ENCODE measurements around the gene ZNF337.
"Not testable (repeated sequence)": the region's sequence is repeated elsewhere in the genome, so short reads cannot be mapped to it uniquely, and the experiment has no call there.

Gene ZNF337

DNA sequence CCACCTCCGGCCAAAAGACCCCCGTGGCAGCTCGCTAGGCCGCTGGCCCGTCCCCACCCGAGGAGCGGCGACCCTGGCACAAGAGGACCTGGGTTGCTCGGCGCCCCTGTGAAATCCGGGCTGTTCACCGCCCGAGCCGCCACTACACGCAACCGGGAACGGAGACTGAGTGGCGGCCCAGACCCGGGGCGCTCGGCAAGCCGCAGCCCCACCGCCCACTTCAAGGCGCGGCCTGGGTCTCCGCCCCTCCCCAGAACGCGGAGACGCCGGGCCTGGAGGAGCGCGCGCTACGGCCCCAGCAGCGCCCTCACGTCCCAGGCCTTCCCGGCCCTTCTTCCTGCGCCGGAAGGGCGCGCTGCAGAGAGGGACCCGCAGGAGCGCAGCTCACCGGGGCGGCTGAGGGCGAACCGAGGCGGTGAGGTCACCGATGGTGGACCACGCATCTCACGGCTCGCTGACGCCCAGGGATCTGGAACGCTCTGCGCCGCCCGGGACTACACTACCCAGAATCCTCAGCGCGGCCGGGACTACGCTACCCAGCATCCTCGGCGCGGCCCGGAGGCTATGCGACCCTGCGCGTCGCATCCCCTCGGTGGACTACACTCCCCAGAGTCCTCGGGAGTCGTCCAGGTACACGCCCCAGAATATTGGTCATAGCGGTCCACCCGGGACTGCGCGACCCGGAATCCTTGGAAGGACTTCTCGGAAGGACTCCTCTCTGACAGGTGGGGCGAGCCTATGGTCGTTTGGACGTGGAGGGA, at the start of gene ZNF337:
TSS of gene ZNF337 (minus strand) at position 483 of the 761 bp plus-strand sequence. CDS start 10,436 bp downstream, outside the sequence.
- peak; percentile 97 for DNase-seq

DNA sequence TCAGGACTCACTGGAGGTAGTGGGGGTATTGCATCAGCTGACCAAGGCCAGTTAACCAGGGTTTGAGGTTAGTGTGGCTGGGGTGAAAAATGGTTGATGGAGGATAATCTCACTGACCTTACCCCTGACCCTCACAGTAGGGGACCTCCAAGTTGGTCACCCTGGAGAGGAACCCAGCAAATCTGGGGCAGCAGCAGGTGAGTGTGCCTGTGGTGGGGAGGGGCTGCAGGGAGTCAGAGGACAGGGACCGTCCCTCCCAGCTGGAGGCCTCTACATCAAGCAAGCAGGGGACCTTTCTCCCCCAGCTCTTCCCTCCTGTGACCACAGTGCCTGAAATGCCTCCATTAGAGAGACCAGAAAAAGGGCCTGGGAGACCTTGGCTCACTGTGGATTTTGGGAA, 49.1 kb upstream of the ZNF337 start:
- no peak for DNase-seq

DNA sequence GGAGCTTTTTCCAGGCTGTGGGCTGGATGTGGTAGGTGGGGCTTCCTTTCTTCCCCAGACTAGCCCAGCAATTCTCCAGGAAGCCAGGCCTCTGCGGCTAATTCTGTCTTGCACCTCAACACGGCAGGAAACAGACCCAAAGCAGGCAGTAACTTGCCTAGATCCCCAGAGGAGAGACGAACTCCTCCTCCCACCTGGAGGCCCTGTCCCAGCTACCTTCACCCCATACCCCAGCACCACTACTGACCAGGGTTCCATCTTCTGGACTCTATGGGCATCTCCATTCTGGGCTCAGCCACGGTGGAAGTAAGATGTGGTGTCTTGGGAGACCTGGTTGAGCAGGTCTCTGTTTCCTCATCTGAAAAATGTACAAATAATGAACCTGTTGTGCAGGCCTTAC, 48.4 kb upstream of the ZNF337 start:
- DNase-seq, result no peak

DNA sequence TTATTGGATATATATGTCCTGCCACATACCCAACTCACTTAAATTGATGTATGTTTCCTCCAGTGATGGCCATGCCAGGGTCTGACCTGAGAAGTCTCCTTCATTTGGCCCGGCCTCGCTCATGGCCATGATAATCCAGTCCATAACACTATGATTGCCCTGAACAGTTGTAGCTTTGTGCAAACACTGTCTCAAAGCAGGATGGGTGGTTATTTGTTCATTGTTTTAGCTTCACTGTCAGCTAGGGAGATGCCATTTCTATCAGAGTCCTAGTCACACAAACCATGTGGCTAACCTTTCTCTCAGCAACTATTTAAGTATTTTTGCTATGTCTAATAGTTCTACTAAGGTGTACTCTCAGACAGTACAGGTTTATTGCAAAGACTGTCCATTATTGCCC, 47.6 kb upstream of the ZNF337 start:
- no peak for DNase-seq

DNA sequence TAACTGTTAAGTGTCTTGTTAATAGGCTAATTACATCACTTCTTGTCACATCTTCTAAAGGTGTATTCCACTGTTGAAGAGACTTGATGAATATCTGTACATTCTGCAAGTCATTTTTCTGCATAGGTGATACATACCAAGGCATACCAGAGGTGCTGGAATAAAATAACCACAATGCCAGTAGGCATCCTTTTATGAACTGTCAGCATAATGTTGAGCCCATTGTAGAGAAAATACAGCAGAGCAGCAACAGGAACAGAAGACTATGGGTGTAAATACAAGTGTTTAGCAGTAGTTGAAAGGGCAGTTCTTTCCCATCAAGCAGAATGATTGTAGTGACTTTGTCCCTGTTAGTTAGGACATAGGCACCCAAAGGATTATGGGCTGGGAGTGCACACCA, 44.4 kb upstream of the ZNF337 start:
- DNase-seq, result no peak

DNA sequence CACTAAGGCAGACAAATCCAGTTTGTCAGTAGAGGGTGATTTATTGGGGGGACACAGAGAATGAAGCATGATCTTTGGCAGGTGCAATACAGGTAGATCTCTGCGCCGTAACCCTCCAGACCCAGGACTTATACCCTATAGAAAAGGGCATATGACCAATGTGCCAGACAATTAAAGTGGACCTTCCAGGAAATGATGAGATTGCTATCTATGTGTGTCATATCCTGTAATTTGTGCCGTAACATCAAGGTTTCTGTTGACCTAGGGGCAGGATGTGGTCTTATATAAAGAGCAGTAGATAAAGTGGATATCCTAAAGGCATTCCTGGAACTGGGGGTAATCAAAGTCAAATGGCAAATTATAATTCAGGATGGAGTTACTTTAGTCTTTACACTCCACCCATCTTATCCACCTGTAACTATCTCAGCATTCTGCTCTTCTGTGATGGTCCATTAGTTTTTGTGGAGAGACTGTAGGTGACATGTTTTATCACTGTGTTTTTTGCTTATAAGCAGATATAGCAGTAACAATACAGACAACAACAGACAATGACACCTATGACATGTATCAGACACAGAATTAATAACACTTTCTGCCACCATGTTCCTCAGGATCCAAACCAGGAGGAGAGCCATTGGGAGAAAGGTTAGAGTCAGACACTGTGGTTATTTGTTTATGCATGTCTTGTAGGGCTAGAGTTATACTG, 43.1 kb upstream of the ZNF337 start:
- no peak for DNase-seq

DNA sequence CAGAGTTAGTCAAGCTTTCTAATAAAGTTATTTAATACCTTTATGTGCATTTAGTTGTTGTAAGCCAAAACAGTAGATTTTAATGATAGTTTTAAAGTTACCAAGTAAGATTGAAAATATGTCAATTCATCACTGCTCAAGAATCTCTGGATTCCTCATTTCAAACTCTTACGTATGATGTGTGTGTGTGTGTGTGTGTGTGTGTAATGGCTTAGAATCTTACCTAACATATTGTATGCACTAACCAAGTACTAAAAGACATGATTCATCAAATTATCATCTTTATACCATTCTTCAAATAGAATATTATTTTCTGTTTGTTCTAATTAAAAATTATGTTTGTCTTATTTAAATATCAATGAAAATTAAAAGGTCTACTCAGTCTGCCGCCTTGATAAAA, 41.5 kb upstream of the ZNF337 start:
- DNase-seq, result no peak

DNA sequence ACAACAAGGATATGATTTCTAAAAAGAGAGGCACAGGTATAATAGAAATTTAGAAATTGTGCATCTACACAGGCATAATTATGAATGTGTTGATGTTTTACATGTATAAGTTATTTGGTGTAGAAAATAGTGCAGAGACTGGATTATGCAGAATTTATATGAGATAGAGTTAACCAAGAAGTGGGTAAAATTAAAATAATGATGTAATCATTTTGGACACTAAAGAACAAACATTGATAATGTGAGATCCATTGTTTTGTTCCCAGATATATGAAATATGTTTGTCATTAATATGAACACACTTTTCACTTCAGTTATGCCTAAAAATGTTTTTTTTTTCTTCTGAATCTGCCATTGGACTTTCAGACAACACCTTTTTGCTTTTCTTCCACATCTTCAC, 37.2 kb upstream of the ZNF337 start:
- DNase-seq, result no peak

DNA sequence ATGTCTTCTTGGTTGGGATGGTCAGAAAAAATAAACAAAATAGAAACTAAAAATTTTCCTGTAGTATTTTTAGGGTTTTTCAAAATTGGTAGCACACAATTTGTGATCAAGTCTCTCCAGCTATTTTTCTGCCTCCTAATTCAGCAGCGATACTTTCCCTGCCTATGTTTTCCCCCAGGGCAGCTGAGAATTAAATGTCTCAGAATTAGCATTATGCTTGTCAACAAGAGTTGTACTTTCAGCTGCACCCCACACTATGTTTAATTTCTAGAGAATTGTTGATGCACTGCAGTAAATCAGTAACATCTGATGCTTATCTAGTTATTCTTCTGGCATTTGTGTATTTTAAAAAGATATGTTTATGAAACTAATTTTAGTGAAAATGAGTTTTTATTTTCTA, 34.2 kb upstream of the ZNF337 start:
- DNase-seq, result no peak

DNA sequence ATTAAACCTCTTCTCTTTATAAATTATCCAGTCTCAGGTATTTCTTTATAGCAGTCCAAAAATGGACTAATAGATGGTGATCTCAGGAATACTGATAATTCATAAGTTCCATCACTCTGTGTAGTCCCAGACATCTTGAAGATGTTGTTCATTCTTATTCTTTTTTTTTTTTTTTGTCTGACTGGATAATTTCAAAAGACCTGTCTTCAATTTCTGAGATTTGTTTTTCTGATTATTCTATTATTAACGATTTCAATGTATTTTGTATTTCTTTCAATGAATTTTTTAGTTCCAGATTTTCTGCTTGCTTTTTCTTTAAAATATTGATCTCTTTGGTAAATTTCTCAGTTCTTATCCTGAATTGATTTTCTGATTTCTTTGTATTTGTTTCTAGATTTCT, 29.7 kb upstream of the ZNF337 start:
- no peak for DNase-seq

DNA sequence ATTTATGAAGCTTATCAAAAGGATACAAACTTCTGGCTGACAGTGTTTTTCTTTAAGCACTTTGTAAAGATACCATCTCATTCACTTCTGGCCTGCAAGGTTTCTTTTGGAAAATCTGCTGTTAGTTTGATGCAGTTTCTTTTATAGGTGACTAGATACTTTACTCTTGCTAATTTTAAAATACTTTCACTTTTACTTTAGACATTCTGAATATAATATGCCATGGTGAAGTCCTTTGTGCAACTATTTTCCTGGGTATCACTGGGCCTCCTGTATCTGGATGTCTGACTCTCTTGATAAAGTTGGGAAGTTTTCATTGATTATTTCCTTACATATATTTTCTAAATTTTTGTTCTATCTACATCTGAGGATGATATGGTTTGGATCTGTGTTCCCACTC, 29.0 kb upstream of the ZNF337 start:
- DNase-seq, result no peak

DNA sequence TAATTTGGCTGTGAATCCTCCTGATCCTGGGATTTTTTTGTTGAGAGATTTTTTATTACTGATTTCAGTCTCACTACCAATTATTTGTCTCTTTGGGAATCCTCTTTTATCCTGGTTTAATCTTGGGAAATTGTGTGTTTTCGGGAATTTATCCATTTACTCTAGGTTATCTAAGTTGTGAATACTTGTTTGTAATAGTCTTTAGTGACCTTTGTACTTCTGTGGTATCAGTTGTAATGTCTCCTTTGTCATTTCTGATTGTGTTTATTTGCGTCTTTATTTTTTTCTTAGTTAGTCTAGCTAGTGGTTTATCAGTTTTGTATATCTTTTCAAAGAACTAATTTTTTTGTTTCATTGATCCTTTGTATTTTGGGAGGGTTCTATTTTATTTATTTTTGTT, 27.3 kb upstream of the ZNF337 start:
- DNase-seq, result no peak

DNA sequence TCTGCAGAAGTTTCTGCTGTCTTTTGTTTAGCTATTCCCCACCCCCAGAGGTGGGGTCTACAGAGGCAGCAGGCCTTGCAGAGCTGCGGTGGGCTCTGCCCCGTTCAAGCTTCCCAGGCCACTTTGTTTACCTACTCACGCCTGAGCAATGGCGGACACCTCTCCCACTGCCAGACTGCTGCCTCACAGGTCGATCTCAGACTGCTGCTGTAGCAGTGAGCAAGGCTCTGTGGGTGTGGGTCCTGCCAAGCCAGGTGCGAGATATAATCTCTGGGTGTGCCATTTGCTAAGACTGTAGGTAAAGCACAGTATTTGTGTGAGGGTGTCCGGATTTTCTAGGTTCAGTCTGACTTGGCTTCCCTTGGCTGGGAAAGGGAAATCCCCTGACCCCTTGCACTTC, 23.6 kb upstream of the ZNF337 start:
- no peak for DNase-seq

DNA sequence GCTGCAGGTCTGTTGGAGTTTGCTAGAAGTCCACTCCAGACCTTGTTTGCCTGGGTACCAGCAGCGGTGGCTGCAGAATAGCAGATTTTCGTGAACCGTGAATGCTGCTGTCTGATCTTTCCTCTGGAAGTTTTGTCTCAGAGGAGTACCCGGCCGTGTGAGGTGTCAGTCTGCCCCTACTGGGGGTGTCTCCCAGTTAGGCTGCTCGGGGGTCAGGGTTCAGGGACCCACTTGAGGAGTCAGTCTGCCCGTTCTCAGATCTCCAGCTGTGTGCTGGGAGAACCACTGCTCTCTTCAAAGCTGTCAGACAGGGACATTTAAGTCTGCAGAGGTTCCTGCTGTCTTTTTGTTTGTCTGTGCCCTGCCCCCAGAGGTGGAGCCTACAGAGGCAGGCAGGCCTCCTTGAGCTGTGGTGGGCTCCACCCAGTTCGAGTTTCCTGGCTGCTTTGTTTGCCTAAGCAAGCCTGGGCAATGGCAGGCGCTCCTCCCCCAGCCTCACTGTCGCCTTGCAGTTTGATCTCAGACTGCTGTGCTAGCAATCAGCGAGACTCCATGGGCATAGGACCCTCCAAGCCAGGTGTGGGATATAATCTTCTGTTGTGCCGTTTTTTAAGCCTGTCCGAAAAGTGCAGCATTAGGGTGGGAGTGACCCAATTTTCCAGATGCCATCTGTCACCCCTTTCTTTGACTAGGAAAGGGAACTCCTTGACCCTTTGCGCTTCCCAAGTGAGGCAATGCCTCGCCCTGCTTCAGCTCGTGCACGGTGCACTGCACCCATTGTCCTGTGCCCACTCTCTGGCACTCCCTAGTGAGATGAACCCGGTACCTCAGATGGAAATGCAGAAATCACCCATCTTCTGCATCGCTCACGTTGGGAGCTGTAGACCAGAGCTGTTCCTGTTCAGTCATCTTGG, 22.5 kb upstream of the ZNF337 start:
- DNase-seq, result peak; percentile 26

DNA sequence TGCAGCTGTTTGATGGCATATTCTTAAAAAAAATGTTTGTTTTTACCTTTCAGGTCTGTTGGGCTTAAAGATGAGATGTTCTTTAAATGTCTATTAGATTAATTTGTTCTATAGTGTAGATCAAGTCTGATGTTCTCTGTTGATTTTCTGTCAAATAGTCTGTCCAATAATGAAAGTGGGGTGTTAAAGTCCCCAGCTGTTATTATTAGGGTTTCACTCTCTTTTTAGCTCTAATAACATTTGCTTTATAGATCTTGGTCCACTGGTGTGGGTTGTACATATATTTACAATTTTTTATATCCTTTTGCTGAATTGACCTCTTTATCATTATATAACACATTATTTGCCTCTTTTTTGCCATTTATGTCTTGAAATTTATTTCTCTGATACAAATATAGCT, 11.0 kb upstream of the ZNF337 start:
- DNase-seq, result no peak

DNA sequence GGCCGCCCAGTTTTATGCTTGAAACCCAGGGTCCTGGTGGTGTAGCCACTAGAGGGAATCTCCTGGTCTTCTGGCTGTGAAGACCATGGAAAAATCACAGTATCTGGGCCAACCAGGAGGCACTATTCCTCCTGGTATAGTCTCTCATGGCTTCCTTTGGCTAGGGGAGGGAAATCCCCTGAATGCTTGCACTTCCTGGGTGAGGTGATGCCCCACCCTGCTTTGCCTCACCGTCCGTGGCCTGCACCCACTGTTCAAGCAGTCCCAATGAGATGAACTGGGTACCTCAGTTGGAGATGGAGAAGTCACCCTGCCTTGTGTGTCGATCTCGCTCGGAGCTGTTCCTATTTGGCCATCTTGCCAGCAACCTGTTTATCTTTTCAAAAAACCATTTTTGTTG, 10.1 kb upstream of the ZNF337 start:
- DNase-seq, result peak; percentile 48

DNA sequence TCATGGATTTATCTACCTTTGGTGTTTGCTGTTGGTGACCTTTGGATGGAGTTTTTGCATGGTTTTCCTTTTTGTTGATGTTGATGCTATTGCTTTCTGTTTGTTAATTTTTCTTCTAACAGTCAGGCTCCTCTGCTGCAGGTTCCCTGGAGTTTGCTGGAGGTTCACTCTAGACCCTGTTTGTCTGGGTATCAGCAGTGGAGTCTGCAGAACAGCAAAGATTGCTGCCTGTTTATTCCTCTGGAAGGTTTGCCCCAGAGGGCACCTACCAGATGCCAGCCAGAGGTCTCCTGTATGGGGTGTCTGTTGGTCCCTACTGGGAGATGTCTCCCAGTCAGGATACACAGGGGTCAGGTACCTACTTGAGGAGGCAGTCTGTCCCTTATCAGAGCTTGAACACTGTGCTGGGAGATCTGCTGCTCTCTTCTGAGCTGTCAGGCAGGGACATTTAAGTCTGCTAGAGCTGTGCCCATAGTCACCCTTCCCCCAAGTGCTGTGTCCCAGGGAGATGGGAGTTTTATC, 9.2 kb upstream of the ZNF337 start:
- no peak for DNase-seq

DNA sequence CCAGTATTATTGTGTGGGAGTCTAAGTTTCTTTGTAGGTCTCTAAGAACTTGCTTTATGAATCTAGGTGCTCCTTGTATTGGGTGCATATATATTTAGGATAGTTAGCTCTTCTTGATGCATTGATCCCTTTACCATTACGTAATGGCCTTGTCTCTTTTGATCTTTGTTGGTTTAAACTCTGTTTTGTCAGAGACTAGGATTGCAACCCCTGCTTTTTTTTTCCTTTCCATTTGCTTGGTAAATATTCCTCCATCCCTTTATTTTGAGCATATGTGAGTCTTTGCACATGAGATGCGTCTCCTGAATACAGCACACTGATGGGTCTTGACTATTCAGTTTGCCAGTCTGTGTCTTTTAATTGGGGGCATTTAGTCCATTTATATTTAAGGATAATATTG, 7.7 kb upstream of the ZNF337 start:
- not testable (repeated sequence) for DNase-seq

DNA sequence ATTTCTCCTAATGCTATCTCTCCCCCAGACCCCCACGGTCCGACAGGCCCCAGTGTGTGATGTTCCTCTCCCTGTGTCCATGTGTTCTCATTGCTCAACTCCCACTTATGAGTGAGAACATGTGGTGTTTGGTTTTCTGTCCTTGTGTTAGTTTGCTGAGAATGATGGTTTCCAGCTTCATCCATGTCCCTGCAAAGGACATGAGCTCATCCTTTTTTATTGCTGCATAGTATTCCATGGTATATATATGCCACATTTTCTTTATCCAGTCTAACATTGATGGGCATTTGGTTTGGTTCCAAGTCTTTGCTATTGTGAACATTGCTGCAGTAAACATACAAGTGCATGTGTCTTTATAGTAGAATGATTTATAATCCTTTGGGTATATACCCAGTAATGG, 4.2 kb upstream of the ZNF337 start:
- not testable (repeated sequence) for DNase-seq

DNA sequence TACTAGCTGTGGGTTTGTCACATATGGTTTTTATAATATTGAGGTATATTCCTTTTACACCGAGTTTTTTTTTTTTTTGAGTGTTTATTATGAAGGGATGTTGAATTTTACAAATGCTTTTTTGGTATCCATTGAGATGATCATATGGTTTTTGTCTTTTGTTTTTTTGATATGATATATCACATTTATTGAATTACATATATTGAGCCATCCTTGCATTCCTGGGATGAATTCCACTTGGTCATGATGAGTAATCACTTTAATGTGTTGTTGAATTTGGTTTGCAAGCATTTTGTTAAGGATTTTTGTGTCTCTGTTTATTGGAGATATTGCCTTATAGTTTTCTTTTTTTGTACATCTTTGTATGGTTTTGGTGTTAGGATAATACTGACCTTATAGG, 3.3 kb upstream of the ZNF337 start:
- no peak for DNase-seq

DNA sequence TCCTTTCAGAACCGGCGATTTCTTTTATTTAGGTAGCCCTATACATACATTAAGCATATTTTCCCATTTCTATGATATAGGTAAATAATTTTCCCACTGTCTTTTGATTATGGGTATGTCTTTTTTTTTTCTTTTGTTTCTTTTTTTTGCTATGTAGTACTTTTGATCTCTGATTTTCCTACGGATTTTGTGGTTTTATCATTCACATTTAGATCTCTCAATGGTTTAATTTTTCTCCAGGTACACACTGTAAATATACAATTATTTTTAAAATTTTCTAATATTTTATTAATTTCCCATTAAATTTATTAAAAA, 436 bp upstream of the ZNF337 start:
- no peak for DNase-seq

DNA sequence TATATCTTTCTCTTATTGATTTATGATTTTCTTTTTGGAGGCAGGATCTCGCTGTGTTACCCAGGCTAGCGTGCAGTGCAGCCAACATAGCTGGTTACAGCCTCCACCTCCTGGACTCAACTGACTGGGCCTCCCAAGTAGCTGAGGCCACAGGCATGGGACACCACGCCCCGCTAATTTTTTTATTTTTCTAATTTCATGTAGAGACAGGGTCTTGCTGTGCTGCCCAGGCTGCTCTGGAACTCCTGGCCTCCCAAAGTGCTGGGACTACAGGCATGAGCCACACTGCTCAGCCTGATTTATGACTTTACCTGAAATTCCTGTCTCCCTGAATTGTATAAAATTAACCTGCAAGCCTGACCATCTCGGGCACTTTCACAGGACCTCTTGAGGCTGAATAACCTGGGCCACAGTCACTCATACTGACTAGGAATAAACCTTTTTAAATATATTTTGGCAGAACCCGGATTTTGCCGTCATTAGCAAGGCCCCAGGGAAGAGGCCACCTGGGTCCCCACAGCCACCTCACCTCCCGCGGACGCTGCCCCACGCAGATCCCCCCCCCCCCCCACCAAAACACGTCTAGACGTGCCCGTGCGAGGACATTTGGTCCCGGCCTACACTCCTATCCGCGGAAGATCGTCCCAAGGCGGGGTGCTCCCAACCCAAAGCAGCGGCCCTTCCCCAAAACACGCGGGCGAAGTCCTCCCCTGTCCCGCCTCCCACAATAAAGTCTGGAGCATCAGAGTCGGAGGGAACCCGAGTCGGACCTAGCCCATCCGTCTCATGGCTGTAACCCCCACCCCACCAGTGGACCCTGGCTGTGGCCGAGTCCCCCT, 902 bp downstream of the ZNF337 start:
- DNase-seq, result peak; percentile 38

DNA sequence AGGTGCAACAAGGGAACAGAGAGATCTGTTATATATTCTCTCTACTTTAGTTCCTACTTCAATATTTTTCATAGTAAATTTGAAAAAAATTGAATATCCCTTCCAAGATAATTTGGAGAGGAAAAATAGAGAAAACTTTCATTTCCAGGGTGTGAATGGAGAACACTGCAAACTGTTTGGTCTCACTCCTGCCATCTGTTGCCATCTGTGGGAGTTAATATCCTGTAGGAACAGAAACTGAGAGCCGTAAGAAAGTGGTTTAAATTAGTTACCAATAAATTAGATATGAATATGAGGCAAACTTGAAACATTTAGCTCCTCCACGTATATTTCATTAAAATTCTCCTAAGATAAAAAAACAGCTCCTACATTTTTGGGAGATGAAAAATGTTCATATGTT, 4.2 kb downstream of the ZNF337 start:
- DNase-seq, result no peak

All from stimulated activated CD4-positive, alpha-beta T cell treated with anti-CD3 and anti-CD28 coated beads, Interleukin-15, amount 100 ng/mL, for 24 hours (primary cell).